ENCODE measurements around the gene DEAF1. TPM values are rescaled to one million over a fixed set of nuclear protein-coding genes. Genes with fewer than 3 reads are reported as not detected.

The DEAF1 gene
- total and polyA plus RNA-seq, 2 of the 13 experiments (the other 11 are each of a cell fraction or from before 2014, with no cell fraction given), result 22.3 to 29.6 TPM

- TF ChIP-seq HNF4G (IDR thresholded peaks at IDR 0.05; ENCODE audit: borderline replicate concordance, low read depth, low read length) (peak; percentile 94), HNF4G (CRISPR knock-in tag; IDR thresholded peaks at IDR 0.05; ENCODE audit: borderline replicate concordance, low read depth) (peak; percentile 83), TBX3 (IDR thresholded peaks at IDR 0.05; ENCODE audit: borderline replicate concordance) (no peak), CREB1 (IDR thresholded peaks at IDR 0.05) (no peak), CREB1 (CRISPR knock-in tag; IDR thresholded peaks at IDR 0.05) (no peak), SMAD9 (CRISPR knock-in tag; IDR thresholded peaks at IDR 0.05) (no peak), ZBTB38 (CRISPR knock-in tag; IDR thresholded peaks at IDR 0.05) (peak; percentile 53), AKAP8 (CRISPR knock-in tag; IDR thresholded peaks at IDR 0.05) (no peak; the same call in 1 of the 2 replicates), ZNF879 (CRISPR knock-in tag; IDR thresholded peaks at IDR 0.05) (no peak), HMGXB4 (CRISPR knock-in tag; IDR thresholded peaks at IDR 0.05; ENCODE audit: borderline replicate concordance in 1 of 2, low read depth in 1 of 2) (peak in 1 of 2 experiments; percentile 38; a peak in 1 of 4 replicates), ZBTB42 (CRISPR knock-in tag; IDR thresholded peaks at IDR 0.05) (no peak), ZSCAN25 (CRISPR knock-in tag; IDR thresholded peaks at IDR 0.05) (peak; percentile 86), CCAR2 (optimal IDR thresholded peaks at IDR 0.05; ENCODE audit: low read depth, low read length) (no peak), HNRNPL (IDR thresholded peaks at IDR 0.05; ENCODE audit: low read depth, low read length) (peak; percentile 85), ZBTB33 (CRISPR knock-in tag; IDR thresholded peaks at IDR 0.05) (peak; percentile 91), FOXO1 (CRISPR knock-in tag; IDR thresholded peaks at IDR 0.05) (peak; percentile 12; the same call in 1 of the 2 replicates), ZNF614 (CRISPR knock-in tag; IDR thresholded peaks at IDR 0.05; ENCODE audit: borderline replicate concordance) (no peak), ZBTB4 (CRISPR knock-in tag; IDR thresholded peaks at IDR 0.05; ENCODE audit: borderline replicate concordance) (peak; percentile 86; the same call in 1 of the 2 replicates), HNRNPLL (IDR thresholded peaks at IDR 0.05; ENCODE audit: low read depth, low read length, poor library complexity, severe bottlenecking) (peak; percentile 18)
- TF ChIP-seq, protein P1, sequence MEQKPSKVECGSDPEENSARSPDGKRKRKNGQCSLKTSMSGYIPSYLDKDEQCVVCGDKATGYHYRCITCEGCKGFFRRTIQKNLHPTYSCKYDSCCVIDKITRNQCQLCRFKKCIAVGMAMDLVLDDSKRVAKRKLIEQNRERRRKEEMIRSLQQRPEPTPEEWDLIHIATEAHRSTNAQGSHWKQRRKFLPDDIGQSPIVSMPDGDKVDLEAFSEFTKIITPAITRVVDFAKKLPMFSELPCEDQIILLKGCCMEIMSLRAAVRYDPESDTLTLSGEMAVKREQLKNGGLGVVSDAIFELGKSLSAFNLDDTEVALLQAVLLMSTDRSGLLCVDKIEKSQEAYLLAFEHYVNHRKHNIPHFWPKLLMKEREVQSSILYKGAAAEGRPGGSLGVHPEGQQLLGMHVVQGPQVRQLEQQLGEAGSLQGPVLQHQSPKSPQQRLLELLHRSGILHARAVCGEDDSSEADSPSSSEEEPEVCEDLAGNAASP (CRISPR knock-in tag; IDR thresholded peaks at IDR 0.05; ENCODE audit: borderline replicate concordance), result peak; percentile 59; the same call in 1 of the 2 replicates
Measured at GRCh38 chr11:657691-658126, 37.3 kb downstream of the DEAF1 start (continued).
